Peyer's patch (tissue), 4 donors: ENCODE results near the gene KLF13. TPM values are rescaled to one million over a fixed set of nuclear protein-coding genes. Genes with fewer than 3 reads are reported as not detected.

Source experiments
- DNase-seq, 3 donors: peaks; one replicate each; pipeline ENCODE4 v3.0.0-alpha.2; 2017 to 2019
- H3K27ac ChIP-seq, 4 donors: fragments of 200-600 bp; sonication (generic); one replicate each; pipeline ENCODE4 v1.5.1; 2016 to 2019
- H3K27me3 ChIP-seq, 2 donors: fragments of 200-600 bp; sonication (generic); one replicate each; pipeline ENCODE4 v1.5.1; 2019
- H3K36me3 ChIP-seq, 3 donors: fragments of 200-600 bp; sonication (generic); one replicate each; pipeline ENCODE4 v1.5.1; 2016 to 2019
- H3K4me1 ChIP-seq, 4 donors: fragments of 200-600 bp; sonication (generic); one replicate each; pipeline ENCODE4 v1.5.1; 2016 to 2019
- H3K4me3 ChIP-seq, 4 donors: fragments of 200-600 bp; sonication (generic); 1 replicate in 3 of 4; 2 replicates in 1 of 4; pipeline ENCODE4 v1.5.1; 2016 to 2019; ENCODE audit warnings: mild to moderate bottlenecking in 1 of 4
- H3K9me3 ChIP-seq, 4 donors: fragments of 200-600 bp; sonication (generic); one replicate each; pipeline ENCODE4 v1.5.1; 2016 to 2019; ENCODE audit warnings: mild to moderate bottlenecking in 1 of 4
- CTCF ChIP-seq, 6 experiments: fragments of 450-650 bp in 4 of 6; fragments of 200-600 bp in 2 of 6; sonication (generic) in 1 of 6; IDR thresholded peaks; one replicate each; pipeline ENCODE4 v1.5.1; 2017 to 2019; ENCODE audit warnings: antibody characterized with exemption in 6 of 6, mild to moderate bottlenecking in 3 of 6, moderate library complexity in 1 of 6
- POLR2A ChIP-seq, 2 donors: fragments of 450-650 bp; IDR thresholded peaks; one replicate each; pipeline ENCODE4 v1.5.1; 2017; ENCODE audit warnings: antibody characterized with exemption in 2 of 2, mild to moderate bottlenecking in 2 of 2, moderate library complexity in 2 of 2
- total RNA-seq, 4 donors: library from RNA; depleted of rRNA; stranded (reverse); fragments of >200 nt; gene quantifications; one replicate each; pipeline ENCODE4 v1.1.0, GENCODE V29; 2016

The KLF13 gene
- 10 to 100 TPM; 51.2 to 80.4 (median 75.6) TPM for total RNA-seq

- peak within 1 kb of the TSS; percentile 99 to 100 (median 100) for H3K27ac ChIP-seq
- no peaks in the 10 kb centered on the region for H3K36me3 ChIP-seq
Measured at GRCh38 chr15:31326156-31326874, at the start of gene KLF13. TSS of gene KLF13 (plus strand) at chr15:31326835. CDS start at chr15:31327213, 378 bp downstream.

GRCh38 chr15:31277335-31278060, 49.1 kb upstream of the KLF13 start:
- peaks cover 0 to 7% (median 1%) of the 10 kb centered on the region in 4 donors for H3K4me1 ChIP-seq
- no peaks in the 10 kb centered on the region for H3K36me3 ChIP-seq
- peak in 1 of 3 donors; percentile 37 for DNase-seq
- H3K9me3 ChIP-seq, result no peaks in the 10 kb centered on the region
- H3K27me3 ChIP-seq, result no peaks in the 10 kb centered on the region
- no peak overlapping the region for H3K4me3 ChIP-seq
- no peak overlapping the region for H3K27ac ChIP-seq
- TF ChIP-seq POLR2A (IDR thresholded peaks at IDR 0.05) (no peak), CTCF (IDR thresholded peaks at IDR 0.05) (no peak)

More at GRCh38 chr15:31326156-31326874, at the start of gene KLF13:
- DNase-seq, result peak; percentile 98 to 100 (median 99)
- TF ChIP-seq CTCF (IDR thresholded peaks at IDR 0.05) (peak in 2 of 6 experiments; percentile 6 to 23), POLR2A (IDR thresholded peaks at IDR 0.05) (peak; percentile 94 to 95)
- peaks cover 0 to 26% (median 15%) of the 10 kb centered on the region in 4 donors for H3K4me1 ChIP-seq
- H3K27me3 ChIP-seq, result no peaks in the 10 kb centered on the region
- H3K9me3 ChIP-seq, result no peaks in the 10 kb centered on the region
- H3K4me3 ChIP-seq, result peak within 1 kb of the TSS; percentile 71 to 95 (median 79)

- H3K9me3 ChIP-seq, result no peaks in the 10 kb centered on the region
- H3K36me3 ChIP-seq, result no peaks in the 10 kb centered on the region
- TF ChIP-seq POLR2A (IDR thresholded peaks at IDR 0.05) (no peak), CTCF (IDR thresholded peaks at IDR 0.05) (no peak)
- peak in 1 of 3 donors; percentile 34 for DNase-seq
- peaks cover 0 to 1% (median 0%) of the 10 kb centered on the region in 4 donors for H3K4me1 ChIP-seq
- no peaks in the 10 kb centered on the region for H3K27me3 ChIP-seq
- no peak overlapping the region for H3K27ac ChIP-seq
- H3K4me3 ChIP-seq, result no peak overlapping the region
Measured at GRCh38 chr15:31278061-31278445, 48.6 kb upstream of the KLF13 start.

GRCh38 chr15:31278544-31279220, 48.0 kb upstream of the KLF13 start:
- no peaks in the 10 kb centered on the region for H3K27me3 ChIP-seq
- H3K4me1 ChIP-seq, result no peaks in the 10 kb centered on the region
- H3K27ac ChIP-seq, result no peak overlapping the region
- H3K4me3 ChIP-seq, result no peak overlapping the region
- TF ChIP-seq CTCF (IDR thresholded peaks at IDR 0.05), result no peak
- no peaks in the 10 kb centered on the region for H3K9me3 ChIP-seq
- no peaks in the 10 kb centered on the region for H3K36me3 ChIP-seq
- DNase-seq, result peak in 1 of 3 donors; percentile 43

GRCh38 chr15:31279221-31280045, 47.2 kb upstream of the KLF13 start:
- H3K4me3 ChIP-seq, result no peak overlapping the region
- no peaks in the 10 kb centered on the region for H3K9me3 ChIP-seq
- DNase-seq, result peak in 2 of 3 donors; percentile 14 to 33
- H3K4me1 ChIP-seq, result no peaks in the 10 kb centered on the region
- H3K27me3 ChIP-seq, result no peaks in the 10 kb centered on the region
- TF ChIP-seq POLR2A (IDR thresholded peaks at IDR 0.05), result no peak
- no peak for TF ChIP-seq CTCF (IDR thresholded peaks at IDR 0.05)
- no peak overlapping the region for H3K27ac ChIP-seq
- no peaks in the 10 kb centered on the region for H3K36me3 ChIP-seq
